DMS114 treated with DMSO at 0.1 percent for 48 hours (cell line): ENCODE measurements around the gene TULP1.
"Not testable (repeated sequence)": the region's sequence is repeated elsewhere in the genome, so short reads cannot be mapped to it uniquely, and the experiment has no call there.

Source experiments
- DNase-seq: peaks from one replicate; lab custom pipeline; 2025; ENCODE audit not compliant: unreplicated experiment; lab: John Stamatoyannopoulos, UW

TULP1 gene

GRCh38 chr6:35522151-35522550 is 9.5 kb upstream of the TULP1 start:
- no peak for DNase-seq

GRCh38 chr6:35521235-35521634 is 8.5 kb upstream of the TULP1 start:
- no peak for DNase-seq

- DNase-seq: no peak
Observed at GRCh38 chr6:35519313-35520015, 6.8 kb upstream of the TULP1 start.

GRCh38 chr6:35518566-35519312 is 6.0 kb upstream of the TULP1 start:
- no peak for DNase-seq

GRCh38 chr6:35517978-35518377 is 5.3 kb upstream of the TULP1 start:
- DNase-seq: not testable (repeated sequence)

GRCh38 chr6:35516712-35517111 is 4.0 kb upstream of the TULP1 start:
- no peak for DNase-seq

GRCh38 chr6:35515939-35516338 is 3.2 kb upstream of the TULP1 start:
- not testable (repeated sequence) for DNase-seq

GRCh38 chr6:35514587-35514986 is 1.9 kb upstream of the TULP1 start:
- no peak for DNase-seq

- DNase-seq: no peak
Observed at GRCh38 chr6:35512006-35512405, 690 bp downstream of the TULP1 start.

GRCh38 chr6:35511562-35511941 is 1.1 kb downstream of the TULP1 start:
- no peak for DNase-seq

- no peak for DNase-seq
Observed at GRCh38 chr6:35510916-35511561, 1.7 kb downstream of the TULP1 start.

- no peak for DNase-seq
Observed at GRCh38 chr6:35508542-35508941, 4.2 kb downstream of the TULP1 start.

- DNase-seq: no peak
Observed at GRCh38 chr6:35508027-35508426, 4.7 kb downstream of the TULP1 start.

- no peak for DNase-seq
Observed at GRCh38 chr6:35507221-35507620, 5.5 kb downstream of the TULP1 start.

- no peak for DNase-seq
Observed at GRCh38 chr6:35506536-35506935, 6.2 kb downstream of the TULP1 start.

- DNase-seq: no peak
Observed at GRCh38 chr6:35505999-35506412, 6.7 kb downstream of the TULP1 start.

- DNase-seq: no peak
Observed at GRCh38 chr6:35503534-35503933, 9.2 kb downstream of the TULP1 start.

- no peak for DNase-seq
Observed at GRCh38 chr6:35501784-35502183, 10.9 kb downstream of the TULP1 start.

GRCh38 chr6:35500782-35501181 is 11.9 kb downstream of the TULP1 start:
- no peak for DNase-seq

- no peak for DNase-seq
Observed at GRCh38 chr6:35499372-35499771, 13.3 kb downstream of the TULP1 start.

GRCh38 chr6:35498422-35499067 is 14.2 kb downstream of the TULP1 start:
- no peak for DNase-seq
